ENCODE results near the gene ATP1B4. TPM values are rescaled to one million over a fixed set of nuclear protein-coding genes. Genes with fewer than 3 reads are reported as not detected.
"Not testable (repeated sequence)": the region's sequence is repeated elsewhere in the genome, so short reads cannot be mapped to it uniquely, and the experiment has no call there.

ATP1B4 gene
- total RNA-seq: 9.9 TPM
- polyA plus RNA-seq: not detected

- H3K27ac ChIP-seq (ENCODE audit: low read depth): no peak within 1 kb of the TSS
- WGBS: 87% methylated on average over 9 of the region's 9 CpGs
- no peaks in the 10 kb centered on the region for H3K36me3 ChIP-seq (ENCODE audit: insufficient read depth)
- H3K4me1 ChIP-seq (ENCODE audit: insufficient read depth): no peaks in the 10 kb centered on the region
- no peak within 1 kb of the TSS for H3K4me3 ChIP-seq (ENCODE audit: low read depth, low read length)
- no peak for DNase-seq (ENCODE audit: extremely low spot score)
Observed at GRCh38 chrX:120361764-120362305, at the start of gene ATP1B4. TSS of gene ATP1B4 (plus strand) at chrX:120362089. CDS start at chrX:120362169, 80 bp downstream.

- DNase-seq (ENCODE audit: extremely low spot score): no peak
- H3K36me3 ChIP-seq (ENCODE audit: insufficient read depth): no peaks in the 10 kb centered on the region
- H3K27ac ChIP-seq (ENCODE audit: low read depth): no peak overlapping the region
- WGBS: 40% methylated on average over 4 of the region's 4 CpGs
- H3K4me3 ChIP-seq (ENCODE audit: low read depth, low read length): no peak overlapping the region
- H3K4me1 ChIP-seq (ENCODE audit: insufficient read depth): no peaks in the 10 kb centered on the region
Observed at GRCh38 chrX:120315776-120316175, 46.1 kb upstream of the ATP1B4 start.

GRCh38 chrX:120316587-120317283, 45.2 kb upstream of the ATP1B4 start:
- no peak overlapping the region for H3K27ac ChIP-seq (ENCODE audit: low read depth)
- WGBS: 76% methylated on average over 5 of the region's 5 CpGs
- H3K4me1 ChIP-seq (ENCODE audit: insufficient read depth): no peaks in the 10 kb centered on the region
- no peak overlapping the region for H3K4me3 ChIP-seq (ENCODE audit: low read depth, low read length)
- H3K36me3 ChIP-seq (ENCODE audit: insufficient read depth): no peaks in the 10 kb centered on the region
- no peak for DNase-seq (ENCODE audit: extremely low spot score)

- no peak for DNase-seq (ENCODE audit: extremely low spot score)
- WGBS: 22% methylated on average over 4 of the region's 4 CpGs
- H3K4me1 ChIP-seq (ENCODE audit: insufficient read depth): no peaks in the 10 kb centered on the region
Observed at GRCh38 chrX:120318411-120318810, 43.5 kb upstream of the ATP1B4 start.

GRCh38 chrX:120321520-120322281, 40.2 kb upstream of the ATP1B4 start:
- 68% methylated on average over 4 of the region's 4 CpGs for WGBS
- H3K36me3 ChIP-seq (ENCODE audit: insufficient read depth): no peaks in the 10 kb centered on the region
- no peak overlapping the region for H3K4me3 ChIP-seq (ENCODE audit: low read depth, low read length)
- DNase-seq (ENCODE audit: extremely low spot score): no peak
- H3K4me1 ChIP-seq (ENCODE audit: insufficient read depth): no peaks in the 10 kb centered on the region
- H3K27ac ChIP-seq (ENCODE audit: low read depth): no peak overlapping the region

More at GRCh38 chrX:120318411-120318810, 43.5 kb upstream of the ATP1B4 start:
- H3K27ac ChIP-seq (ENCODE audit: low read depth): no peak overlapping the region
- H3K4me3 ChIP-seq (ENCODE audit: low read depth, low read length): no peak overlapping the region
- H3K36me3 ChIP-seq (ENCODE audit: insufficient read depth): no peaks in the 10 kb centered on the region

- no peak overlapping the region for H3K4me3 ChIP-seq (ENCODE audit: low read depth, low read length)
- H3K4me1 ChIP-seq (ENCODE audit: insufficient read depth): no peaks in the 10 kb centered on the region
- DNase-seq (ENCODE audit: extremely low spot score): no peak
- no peaks in the 10 kb centered on the region for H3K36me3 ChIP-seq (ENCODE audit: insufficient read depth)
- WGBS: 85% methylated on average over 2 of the region's 2 CpGs
- H3K27ac ChIP-seq (ENCODE audit: low read depth): no peak overlapping the region
Observed at GRCh38 chrX:120331116-120331515, 30.8 kb upstream of the ATP1B4 start.

- 78% methylated on average over 1 of the region's 1 CpG for WGBS
- H3K27ac ChIP-seq (ENCODE audit: low read depth): no peak overlapping the region
- no peak overlapping the region for H3K4me3 ChIP-seq (ENCODE audit: low read depth, low read length)
- H3K36me3 ChIP-seq (ENCODE audit: insufficient read depth): no peaks in the 10 kb centered on the region
- H3K4me1 ChIP-seq (ENCODE audit: insufficient read depth): no peaks in the 10 kb centered on the region
- DNase-seq (ENCODE audit: extremely low spot score): no peak
Observed at GRCh38 chrX:120332394-120332793, 29.5 kb upstream of the ATP1B4 start.

GRCh38 chrX:120334151-120334550, 27.7 kb upstream of the ATP1B4 start:
- 25% methylated on average over 2 of the region's 2 CpGs for WGBS
- DNase-seq (ENCODE audit: extremely low spot score): no peak
- Histone ChIP-seq H3K4me1 (ENCODE audit: insufficient read depth) (no peaks in the 10 kb centered on the region), H3K27ac (ENCODE audit: low read depth) (no peak overlapping the region), H3K4me3 (ENCODE audit: low read depth, low read length) (no peak overlapping the region), H3K36me3 (ENCODE audit: insufficient read depth) (no peaks in the 10 kb centered on the region)

GRCh38 chrX:120334603-120335002, 27.3 kb upstream of the ATP1B4 start:
- no peaks in the 10 kb centered on the region for H3K36me3 ChIP-seq (ENCODE audit: insufficient read depth)
- 76% methylated on average over 1 of the region's 1 CpG for WGBS
- no peak overlapping the region for H3K27ac ChIP-seq (ENCODE audit: low read depth)
- no peaks in the 10 kb centered on the region for H3K4me1 ChIP-seq (ENCODE audit: insufficient read depth)
- DNase-seq (ENCODE audit: extremely low spot score): no peak
- H3K4me3 ChIP-seq (ENCODE audit: low read depth, low read length): no peak overlapping the region

- Histone ChIP-seq H3K4me1 (ENCODE audit: insufficient read depth) (no peaks in the 10 kb centered on the region), H3K36me3 (ENCODE audit: insufficient read depth) (no peaks in the 10 kb centered on the region), H3K27ac (ENCODE audit: low read depth) (no peak overlapping the region), H3K4me3 (ENCODE audit: low read depth, low read length) (no peak overlapping the region)
- 71% methylated on average over 2 of the region's 2 CpGs for WGBS
- DNase-seq (ENCODE audit: extremely low spot score): no peak
Observed at GRCh38 chrX:120335289-120335688, 26.6 kb upstream of the ATP1B4 start.

GRCh38 chrX:120336899-120337298, 25.0 kb upstream of the ATP1B4 start:
- no peak overlapping the region for H3K4me3 ChIP-seq (ENCODE audit: low read depth, low read length)
- H3K4me1 ChIP-seq (ENCODE audit: insufficient read depth): no peaks in the 10 kb centered on the region
- no peak overlapping the region for H3K27ac ChIP-seq (ENCODE audit: low read depth)
- H3K36me3 ChIP-seq (ENCODE audit: insufficient read depth): no peaks in the 10 kb centered on the region
- DNase-seq (ENCODE audit: extremely low spot score): no peak

GRCh38 chrX:120344566-120344965, 17.3 kb upstream of the ATP1B4 start:
- not testable (repeated sequence) for H3K27ac ChIP-seq (ENCODE audit: low read depth); DNase-seq (ENCODE audit: extremely low spot score); H3K36me3 ChIP-seq (ENCODE audit: insufficient read depth); H3K4me1 ChIP-seq (ENCODE audit: insufficient read depth); H3K4me3 ChIP-seq (ENCODE audit: low read depth, low read length)
- 85% methylated on average over 11 of the region's 11 CpGs for WGBS

GRCh38 chrX:120350450-120351138, 11.3 kb upstream of the ATP1B4 start:
- H3K4me3 ChIP-seq (ENCODE audit: low read depth, low read length): no peak overlapping the region
- WGBS: 68% methylated on average over 4 of the region's 4 CpGs
- DNase-seq (ENCODE audit: extremely low spot score): no peak
- H3K4me1 ChIP-seq (ENCODE audit: insufficient read depth): no peaks in the 10 kb centered on the region
- no peaks in the 10 kb centered on the region for H3K36me3 ChIP-seq (ENCODE audit: insufficient read depth)
- no peak overlapping the region for H3K27ac ChIP-seq (ENCODE audit: low read depth)
